Stimulated activated CD4-positive, alpha-beta T cell treated with anti-CD3 and anti-CD28 coated beads, Interleukin-1b, Interleukin-23, amount 100 ng/mL, for 4 hours (primary cell): ENCODE data around the gene UBTD1.

Experiments
- DNase-seq, 2 donors: peaks; one replicate each; pipeline ENCODE4 v3.0.0-alpha.2; 2020; ENCODE audit warnings: low read depth in 2 of 2

The UBTD1 gene

DNA sequence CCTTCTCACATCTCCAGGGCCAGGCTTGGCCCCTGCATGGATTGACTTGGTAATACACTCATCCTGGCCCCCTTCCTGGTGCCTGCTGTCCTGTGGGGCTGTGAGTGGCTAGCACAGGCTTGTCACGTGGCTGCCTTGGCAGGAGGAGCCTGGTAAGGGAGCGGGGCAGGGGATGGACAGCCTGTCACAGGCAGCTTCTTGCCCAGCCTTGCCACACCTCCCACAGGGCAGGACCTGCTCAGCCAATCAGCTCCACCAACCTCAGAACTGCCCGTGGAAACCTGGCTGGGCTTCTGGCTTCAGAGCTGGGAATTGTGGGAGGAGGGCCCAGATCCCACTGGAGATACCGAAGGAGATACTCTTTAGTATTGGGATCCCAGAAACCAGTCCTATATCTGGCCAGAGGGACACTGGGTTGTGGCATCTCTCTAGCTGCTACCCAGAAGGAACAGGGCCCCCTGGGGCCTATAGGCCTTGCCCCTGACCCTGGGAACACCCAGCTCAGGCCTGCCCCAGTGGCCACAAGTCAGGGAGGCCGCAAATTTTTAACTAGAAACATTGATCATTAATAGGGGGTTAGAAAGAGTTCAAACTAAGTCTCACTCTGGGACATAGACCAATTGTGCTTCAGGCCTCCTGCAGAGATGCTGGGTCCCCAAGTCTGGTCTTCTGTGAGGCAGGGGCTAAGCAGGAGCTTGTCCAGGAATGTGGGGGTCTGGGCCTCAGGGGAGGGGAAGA is 85.5 kb downstream of the UBTD1 start, which contains the start of gene HOGA1:
HOGA1 (plus strand) TSS at position 330 of the 738 bp plus-strand sequence; CDS start at position 645, 315 bp downstream.
- DNase-seq, result no peak

DNA sequence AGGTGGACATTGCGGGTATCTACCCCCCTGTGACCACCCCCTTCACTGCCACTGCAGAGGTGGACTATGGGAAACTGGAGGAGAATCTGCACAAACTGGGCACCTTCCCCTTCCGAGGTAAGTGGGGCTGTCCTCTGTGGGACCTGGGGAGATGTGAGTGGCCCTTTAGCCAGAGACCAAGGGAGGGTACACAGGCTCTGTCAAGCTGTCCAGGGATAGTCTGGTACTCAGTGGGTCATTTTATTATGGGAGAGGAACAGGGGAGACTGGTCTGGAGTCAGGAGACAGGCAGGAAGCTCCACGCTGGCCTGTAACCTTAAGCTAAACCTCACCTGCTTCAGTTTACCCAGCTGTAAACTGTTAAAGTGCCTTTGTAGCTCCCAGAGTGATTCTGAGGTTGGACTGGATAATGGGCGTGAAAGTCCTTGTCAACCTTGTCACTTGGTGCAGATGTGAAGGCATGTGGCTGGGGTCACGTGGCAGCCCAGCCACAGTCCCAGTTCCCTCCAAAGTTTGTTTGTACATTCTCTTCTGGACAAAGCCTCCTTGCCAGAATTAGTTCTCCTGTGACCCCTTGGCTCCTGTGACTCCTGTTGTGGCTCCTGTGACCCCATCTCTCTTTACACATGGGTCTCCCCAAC is 86.2 kb downstream of the UBTD1 start:
- DNase-seq, result no peak

DNA sequence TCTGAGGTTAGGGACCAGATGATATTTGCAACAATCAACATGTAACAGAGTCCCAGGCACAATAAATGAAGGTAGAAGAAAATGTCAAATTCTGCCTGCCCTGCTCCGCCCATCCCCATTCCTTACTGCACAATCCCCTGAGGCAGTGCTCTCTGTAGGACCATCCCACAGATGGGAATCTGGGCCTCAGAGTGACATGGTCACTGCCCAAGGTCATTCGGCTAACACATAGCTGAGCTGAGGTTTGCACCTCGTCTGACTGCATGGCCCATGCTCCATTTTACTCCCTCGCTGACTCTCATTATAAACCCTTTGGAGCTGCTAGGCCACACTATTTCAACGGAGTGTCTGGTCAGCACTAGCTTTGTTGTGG is 86.7 kb downstream of the UBTD1 start:
- no peak for DNase-seq

DNA sequence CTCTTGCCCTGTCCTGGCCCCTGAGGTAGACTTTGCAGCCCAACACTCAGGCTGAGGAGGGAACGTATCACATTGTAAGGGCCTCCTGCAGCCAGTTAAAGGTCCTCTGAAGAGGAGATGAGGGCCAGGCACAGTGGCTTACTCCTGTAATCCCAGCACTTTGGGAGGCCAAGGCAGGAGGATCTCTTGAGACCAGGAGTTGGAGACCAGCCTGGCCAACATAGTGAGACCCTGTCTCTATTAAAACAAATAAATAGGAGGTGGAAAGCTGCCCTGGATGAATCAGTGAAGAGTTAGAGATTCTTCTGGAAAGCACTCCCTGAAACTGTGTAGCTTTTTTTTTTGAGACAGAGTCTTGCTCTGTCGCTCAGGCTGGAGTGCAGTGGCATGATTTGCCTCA is 88.5 kb downstream of the UBTD1 start:
- DNase-seq, result no peak

DNA sequence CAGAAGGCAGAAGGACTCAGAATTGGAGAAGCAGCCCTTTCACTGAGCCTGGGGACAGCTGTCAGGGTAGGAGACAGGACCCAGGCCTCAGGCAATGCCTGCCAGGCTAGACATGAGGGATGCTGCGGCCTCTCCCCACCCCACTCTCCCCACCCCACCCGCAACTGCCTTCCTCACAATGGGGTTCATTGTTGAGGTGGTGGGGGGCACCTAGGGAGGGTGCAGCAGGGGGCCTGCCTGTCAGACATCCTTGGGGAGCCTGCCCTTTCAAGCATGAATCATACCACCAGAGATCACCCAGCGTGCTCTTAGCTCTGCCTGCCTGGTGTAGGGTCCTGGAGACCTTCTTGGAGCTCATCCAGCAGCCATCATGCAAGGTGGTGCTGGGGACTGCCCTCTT is 90.8 kb downstream of the UBTD1 start, which contains the start of gene C10orf62:
C10orf62 (plus strand) TSS at position 243 of the 400 bp plus-strand sequence. CDS start 177 bp downstream, outside the sequence.
- no peak for DNase-seq

DNA sequence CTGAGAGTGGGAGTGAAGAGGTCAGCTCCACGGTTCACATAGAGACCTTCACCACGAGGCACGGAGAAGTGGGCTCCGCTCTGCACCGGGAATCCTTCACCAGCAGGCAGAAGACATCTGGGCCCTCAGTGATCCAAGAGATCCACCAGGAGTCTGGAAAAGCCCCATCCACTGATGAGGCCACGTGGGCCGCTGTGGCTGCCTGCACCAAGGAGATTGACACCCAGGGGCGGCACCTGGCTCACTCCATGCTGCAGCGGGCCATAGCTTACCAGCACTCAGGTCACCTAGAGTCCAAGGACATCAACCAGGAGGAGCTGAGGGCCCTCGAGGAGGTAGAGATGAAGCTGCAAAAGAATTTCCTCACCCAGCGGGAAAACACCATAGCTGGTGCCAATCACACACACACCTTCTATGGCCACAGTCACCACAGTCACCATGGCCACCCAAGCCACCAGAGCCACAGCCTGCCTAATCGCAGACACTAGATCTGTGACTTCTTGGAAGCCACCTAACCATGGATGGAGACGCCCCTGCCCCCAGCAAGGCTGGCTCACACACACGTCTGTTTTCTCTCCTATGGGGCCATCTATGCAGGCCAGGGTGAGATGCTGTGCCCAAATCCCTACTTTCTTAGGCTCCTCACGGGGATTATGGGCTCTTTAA is 91.5 kb downstream of the UBTD1 start:
- no peak for DNase-seq

DNA sequence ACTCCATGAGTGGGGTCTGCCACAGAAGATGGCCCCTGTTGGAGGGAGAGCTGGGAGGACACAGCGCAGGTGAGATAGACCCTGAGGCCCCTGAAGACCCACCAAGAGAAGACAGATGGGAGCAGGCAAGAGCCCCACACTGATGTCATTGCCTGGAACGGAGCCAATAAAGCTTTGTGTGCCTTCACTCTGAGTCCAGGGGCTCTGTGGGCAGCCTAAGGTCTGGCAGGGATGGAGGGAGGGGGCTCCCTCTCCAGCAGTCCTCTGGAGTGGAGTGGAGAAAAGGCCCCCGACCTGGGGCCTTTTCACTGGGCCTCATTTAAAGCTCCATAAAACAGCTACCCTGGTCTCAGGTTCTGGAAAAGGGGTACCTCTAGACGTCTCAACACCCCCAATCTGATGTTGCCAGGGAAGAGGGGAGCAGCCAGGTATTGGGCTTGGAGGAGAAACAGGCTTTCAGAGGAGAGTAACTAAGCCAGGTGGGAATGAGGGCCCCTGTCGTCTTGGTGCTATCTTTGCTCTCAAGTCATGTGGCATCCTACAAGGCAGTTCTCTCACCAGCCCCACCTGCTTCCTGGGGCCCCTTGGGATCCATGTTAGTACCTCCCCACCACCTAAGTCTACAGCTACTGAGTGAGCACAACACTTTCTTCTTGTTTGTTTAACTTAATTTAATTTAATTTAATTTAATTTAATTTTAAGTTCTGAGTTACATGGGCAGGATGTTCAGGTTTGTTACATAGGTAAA is 92.2 kb downstream of the UBTD1 start:
- DNase-seq, result no peak

DNA sequence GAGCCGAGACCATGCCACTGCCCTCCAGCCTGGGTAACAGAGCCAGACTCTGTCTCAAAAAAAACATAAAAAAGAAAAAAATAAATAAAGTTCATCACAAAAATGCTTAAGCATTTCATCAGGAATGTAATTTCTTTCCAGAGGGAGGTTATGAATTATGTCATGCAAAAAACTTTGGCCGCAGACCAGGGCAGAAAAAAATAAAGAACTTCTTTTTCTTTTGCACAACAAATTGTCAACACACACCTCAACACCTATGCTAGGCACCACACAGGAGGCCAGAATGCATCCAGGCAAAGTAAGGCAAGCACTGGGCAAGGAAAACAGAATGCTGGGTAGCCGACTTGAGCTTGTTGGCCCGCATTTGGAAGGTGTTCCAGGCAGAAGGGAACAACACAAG is 94.7 kb downstream of the UBTD1 start:
- DNase-seq, result no peak

DNA sequence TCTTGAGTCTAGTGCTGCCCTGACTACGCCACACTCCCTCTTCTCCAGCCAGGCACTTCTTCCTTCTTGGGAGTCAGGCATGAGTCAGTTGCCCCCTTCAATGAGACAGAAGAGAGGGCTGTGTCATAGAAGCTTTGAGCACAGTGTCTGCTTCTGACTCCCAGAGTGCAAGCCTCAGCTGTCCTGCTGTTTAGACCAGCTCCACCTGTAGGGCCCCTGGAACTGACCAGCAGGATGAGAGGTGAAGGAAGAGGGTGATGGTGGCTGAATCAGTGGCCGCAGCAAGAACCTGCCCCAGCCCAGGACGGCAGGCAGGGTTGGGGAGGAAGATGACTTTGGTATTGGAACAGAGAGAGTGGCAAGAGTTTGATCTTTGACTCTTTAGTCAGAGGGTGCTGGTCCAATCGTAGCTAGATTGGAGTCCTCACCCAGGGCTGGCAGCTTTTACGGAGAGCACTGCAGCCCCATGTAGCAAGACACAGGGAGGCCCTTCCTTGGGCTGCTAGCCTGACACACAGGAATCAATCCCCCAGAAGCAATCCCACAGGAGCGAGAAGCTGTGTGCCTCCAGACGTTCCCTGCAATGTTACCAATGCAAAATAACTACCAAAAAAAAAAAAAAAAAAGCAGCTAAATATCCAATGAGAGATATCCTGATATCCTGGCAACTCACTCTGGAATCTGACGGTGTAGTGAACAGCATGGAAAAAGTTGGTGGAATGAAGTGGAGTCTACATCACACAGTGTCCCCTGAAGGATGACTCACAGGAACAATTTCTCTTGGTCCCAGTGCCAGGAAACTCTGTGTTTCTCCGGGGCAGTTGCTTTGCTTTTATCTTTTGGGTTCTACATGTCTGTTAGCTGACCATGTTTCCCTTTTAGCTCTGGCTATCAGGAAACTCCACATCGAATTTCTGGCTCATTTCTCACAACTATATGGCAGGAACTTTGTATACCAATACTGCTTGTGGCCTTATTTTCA is 97.7 kb downstream of the UBTD1 start:
- DNase-seq, result no peak

DNA sequence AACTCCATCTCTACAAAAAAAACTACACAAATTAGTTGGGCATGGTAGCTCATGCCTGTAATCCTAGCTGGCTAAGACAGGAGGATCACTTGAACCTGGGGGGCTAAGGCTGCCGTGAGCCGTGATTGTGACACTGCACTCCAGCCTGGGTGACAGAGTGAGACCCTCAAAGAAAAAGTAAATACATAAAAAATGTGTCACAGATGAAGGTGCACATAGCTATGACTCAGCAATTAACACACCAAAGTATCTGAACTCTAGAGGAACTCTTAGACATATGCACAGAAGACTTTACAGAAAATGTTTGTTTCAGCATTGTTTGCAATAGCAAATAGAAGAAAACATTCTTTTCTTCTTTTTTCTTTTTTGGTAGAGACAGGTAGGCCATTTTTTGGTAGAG is 99.1 kb downstream of the UBTD1 start:
- DNase-seq, result no peak

DNA sequence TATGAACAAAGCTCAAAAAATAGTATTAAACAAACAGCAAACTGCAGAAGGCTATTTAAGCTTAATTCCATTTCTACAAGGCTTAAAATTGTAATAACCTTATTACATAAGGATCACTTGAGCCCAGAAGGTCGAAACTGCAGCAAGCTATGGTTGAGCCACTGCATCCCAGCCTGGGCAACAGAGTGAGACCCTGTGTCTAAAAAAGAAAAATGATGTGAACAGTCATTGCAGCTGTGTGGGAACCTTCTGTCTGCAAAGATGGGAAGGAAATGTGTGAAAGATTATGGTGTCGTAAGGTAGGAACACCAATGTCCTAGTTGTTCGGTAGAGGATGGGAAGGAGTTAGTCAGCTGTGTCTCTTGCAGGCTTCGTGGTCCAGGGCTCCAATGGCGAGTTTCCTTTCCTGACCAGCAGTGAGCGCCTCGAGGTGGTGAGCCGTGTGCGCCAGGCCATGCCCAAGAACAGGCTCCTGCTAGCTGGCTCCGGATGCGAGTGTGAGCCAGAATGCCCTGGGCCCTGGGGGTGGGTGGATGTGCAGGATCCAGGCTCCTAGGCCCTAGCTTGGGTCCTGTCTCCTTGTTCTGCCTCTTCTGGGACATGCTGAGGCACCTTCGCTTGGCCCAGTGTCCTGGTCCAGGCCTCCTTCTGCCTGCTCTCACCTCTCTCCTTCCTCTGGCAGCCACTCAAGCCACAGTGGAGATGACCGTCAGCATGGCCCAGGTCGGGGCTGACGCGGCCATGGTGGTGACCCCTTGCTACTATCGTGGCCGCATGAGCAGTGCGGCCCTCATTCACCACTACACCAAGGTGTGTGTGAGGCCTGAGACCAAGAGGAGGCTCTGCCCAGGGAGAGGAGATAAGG is 99.9 kb downstream of the UBTD1 start:
- DNase-seq, result no peak

DNA sequence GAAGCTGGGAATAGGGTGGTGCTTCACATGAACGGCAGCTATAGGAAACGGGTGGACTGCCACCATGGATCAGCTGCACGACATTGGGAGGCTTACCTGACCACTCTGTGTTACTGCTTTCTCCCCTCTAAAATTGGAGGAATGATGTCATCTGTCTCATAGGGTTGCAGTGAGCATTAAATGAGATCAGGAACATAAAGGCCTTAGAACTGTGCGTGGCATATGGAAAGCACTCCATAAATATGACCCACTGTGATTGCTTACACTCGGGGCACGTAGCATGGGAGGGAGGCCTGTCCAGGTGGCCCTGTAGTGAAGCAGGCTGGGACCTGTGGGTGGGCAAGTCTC is 100.5 kb downstream of the UBTD1 start:
- no peak for DNase-seq

DNA sequence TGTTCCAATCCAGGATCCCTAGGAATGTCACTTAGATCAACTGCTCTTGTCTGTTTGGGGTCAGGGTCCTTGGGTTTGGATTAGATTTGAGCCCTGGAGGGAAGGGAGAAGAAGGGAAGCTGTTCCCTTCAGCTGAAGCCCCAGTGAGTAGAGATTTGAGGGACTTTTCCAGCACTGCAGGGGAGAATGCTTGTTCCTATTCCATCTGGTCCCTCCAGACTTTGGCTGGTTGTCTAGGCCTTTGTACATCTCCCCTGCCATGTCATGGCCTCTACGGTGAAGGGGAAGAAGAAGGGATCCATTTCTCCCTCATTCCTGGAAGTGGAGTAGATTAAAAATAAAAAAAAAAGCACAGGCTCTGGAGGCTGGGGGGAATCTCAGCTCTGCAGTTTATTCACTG is 101.9 kb downstream of the UBTD1 start:
- DNase-seq, result no peak

DNA sequence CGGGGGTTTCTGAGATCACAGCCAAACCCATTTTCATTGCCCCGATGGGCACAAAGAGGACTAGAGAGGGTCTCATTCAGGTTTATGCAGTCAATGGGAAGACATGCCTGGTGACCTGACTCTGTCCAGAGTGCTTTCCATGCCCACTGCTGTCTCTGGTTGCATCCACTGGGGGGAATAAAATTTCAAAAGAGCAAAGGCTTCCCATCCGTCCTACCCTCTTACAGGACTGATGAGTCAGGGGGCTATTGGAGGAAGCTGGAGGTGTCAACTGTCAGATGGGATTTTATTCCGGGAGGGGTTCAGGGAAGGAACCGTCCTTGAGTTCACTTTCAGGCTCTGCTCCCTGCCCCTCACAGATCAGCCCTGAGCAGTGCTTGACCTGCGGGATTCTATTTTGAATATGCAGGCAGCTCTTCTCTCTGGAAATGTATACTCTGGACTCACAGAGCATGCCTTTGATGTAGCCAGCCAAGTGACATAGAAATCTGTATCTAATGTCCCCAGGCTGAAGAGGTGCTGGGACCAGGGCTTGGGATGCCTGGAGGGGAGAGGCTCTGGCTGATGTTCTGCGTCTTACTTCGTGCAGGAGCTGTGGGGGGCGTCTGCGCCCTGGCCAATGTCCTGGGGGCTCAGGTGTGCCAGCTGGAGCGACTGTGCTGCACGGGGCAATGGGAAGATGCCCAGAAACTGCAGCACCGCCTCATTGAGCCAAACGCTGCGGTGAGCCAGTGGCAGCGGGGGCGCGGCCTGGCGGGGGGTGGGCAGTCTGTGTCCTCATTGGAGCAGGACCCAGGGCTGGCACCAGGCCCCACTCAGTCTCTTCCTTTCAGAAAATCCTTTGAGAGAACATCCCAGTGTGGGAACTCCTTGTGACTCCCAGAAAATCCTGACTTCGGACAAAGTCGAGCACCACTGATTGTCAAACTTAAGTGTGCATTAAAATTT is 102.8 kb downstream of the UBTD1 start:
- DNase-seq, result no peak

DNA sequence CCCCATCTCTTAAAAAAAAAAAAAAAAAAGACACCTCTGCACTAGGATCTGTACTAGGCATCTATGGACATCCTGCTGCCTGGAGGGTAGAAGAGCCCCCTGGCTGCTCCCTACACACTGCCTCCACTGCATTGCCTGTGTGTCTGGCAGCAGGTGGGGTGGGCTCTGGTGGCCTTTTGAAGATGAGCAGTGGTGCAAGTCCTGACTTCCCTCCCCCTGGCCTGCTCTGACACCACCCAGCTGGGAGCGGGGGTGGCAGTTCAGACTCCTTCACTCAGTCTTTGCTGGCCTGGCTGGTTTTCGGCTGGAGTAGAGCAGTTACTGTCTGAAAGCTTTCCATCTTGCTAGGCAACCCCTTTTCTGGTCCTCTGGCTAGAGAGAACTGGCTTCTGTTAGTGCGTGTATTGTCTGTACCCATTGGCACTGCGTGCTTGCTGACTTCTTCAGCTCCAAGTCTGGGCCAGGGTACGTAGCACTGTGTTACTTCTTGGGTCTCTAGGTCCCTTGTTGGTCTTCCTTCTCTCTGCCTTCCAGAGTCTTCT is 108.4 kb downstream of the UBTD1 start:
- no peak for DNase-seq

DNA sequence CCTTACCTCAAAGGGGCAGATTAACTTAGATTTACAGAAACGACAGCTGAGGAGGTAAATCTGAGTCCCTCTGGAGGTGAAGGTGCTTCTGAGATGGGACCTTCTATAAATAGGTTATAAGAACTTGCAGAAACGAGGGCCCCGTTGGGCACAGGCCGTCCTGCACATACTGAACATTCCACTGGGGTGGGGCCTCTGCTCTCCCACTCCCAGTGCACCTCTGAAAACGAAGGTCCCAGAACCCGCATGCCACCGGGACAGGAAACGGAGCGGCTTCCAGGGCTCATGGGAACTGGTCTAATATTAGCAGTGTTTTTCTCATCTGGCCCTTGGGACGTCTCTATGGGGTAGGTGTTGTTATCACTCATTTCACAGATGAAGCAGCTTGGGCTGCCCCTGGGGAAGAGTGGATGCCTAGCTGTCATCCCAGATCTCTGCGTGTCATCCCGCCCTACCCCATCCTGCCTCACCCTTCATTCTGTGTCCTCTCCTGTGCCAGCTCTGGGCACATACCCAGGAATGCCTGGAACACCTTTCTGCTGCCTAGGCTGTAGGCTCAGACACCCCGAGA is 110.4 kb downstream of the UBTD1 start:
- DNase-seq, result no peak

DNA sequence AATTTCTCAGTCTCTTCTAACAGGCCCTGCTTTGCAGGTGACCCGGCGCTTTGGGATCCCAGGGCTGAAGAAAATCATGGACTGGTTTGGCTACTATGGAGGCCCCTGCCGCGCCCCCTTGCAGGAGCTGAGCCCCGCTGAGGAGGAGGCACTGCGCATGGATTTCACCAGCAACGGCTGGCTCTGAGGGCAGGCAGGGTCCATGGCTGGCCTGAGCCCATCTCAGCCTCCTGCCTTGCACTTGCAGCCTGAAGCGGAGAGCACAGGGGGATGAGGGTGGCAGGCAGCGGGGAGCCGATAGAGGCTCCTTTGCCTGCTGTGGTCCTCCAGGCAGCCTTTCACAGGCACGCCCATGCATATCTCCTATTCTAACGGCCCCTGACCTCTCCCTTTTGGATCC is 112.7 kb downstream of the UBTD1 start:
- DNase-seq, result no peak

DNA sequence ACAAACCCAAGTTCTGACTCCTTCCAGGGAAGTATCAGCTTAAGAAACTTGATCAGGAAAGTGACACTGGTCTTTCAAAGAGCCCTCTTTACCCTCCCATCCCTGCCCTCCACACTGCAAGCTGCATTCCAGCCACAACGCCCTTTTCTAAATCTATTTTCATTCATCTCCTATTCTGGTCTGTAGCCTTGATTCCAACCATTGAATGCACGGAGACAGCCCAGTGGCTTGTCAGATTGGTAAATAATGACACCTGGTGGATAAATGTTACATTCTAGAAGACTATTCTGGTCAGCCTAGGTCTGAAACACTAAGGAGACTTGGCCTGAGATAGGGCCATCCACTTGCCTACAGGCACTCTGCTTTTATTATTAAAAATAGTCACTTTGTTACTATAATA is 113.7 kb downstream of the UBTD1 start:
- DNase-seq, result no peak
